Occipital lobe (tissue), 2 donors: ENCODE data around the gene B4GALT7. TPM values are rescaled to one million over a fixed set of nuclear protein-coding genes. Genes with fewer than 3 reads are reported as not detected.
"Not testable (repeated sequence)": the region's sequence is repeated elsewhere in the genome, so short reads cannot be mapped to it uniquely, and the experiment has no call there.

Source experiments
- DNase-seq: peaks from one replicate; lab custom pipeline; 2025; lab: John Stamatoyannopoulos, UW
- total RNA-seq: library from RNA; depleted of rRNA; stranded (reverse); fragments of >200 nt; gene quantifications from one replicate; pipeline ENCODE4 v1.2.3, GENCODE V29; 2014

B4GALT7 gene
- total RNA-seq, result 15.8 TPM

- peak; percentile 79 for DNase-seq
These were observed at the start of gene B4GALT7 for GRCh38 chr5:177599731-177600507. TSS of gene B4GALT7 (plus strand) at chr5:177600132. CDS start at chr5:177600211, 79 bp downstream.

- no peak for DNase-seq
These were observed 47.0 kb upstream of the B4GALT7 start for GRCh38 chr5:177552839-177553455.

- peak; percentile 45 for DNase-seq
These were observed 46.1 kb upstream of the B4GALT7 start for GRCh38 chr5:177553671-177554429.

GRCh38 chr5:177554474-177555111, 45.3 kb upstream of the B4GALT7 start, which contains the start of gene FAM193B:
TSS of gene FAM193B (minus strand) at chr5:177554563. CDS start at chr5:177554458, 105 bp downstream.
- peak; percentile 88 for DNase-seq

- DNase-seq, result no peak
These were observed 44.7 kb upstream of the B4GALT7 start for GRCh38 chr5:177555228-177555627.

GRCh38 chr5:177555665-177556064, 44.3 kb upstream of the B4GALT7 start:
- no peak for DNase-seq

- no peak for DNase-seq
These were observed 42.8 kb upstream of the B4GALT7 start for GRCh38 chr5:177557041-177557647.

GRCh38 chr5:177557796-177558195, 42.1 kb upstream of the B4GALT7 start:
- no peak for DNase-seq

GRCh38 chr5:177559446-177559941, 40.4 kb upstream of the B4GALT7 start:
- not testable (repeated sequence) for DNase-seq

- no peak for DNase-seq
These were observed 34.9 kb upstream of the B4GALT7 start for GRCh38 chr5:177565046-177565445.

GRCh38 chr5:177568326-177568725, 31.6 kb upstream of the B4GALT7 start:
- DNase-seq, result no peak

GRCh38 chr5:177569894-177570293, 30.0 kb upstream of the B4GALT7 start:
- DNase-seq, result no peak

GRCh38 chr5:177575488-177575887, 24.4 kb upstream of the B4GALT7 start:
- no peak for DNase-seq

- no peak for DNase-seq
These were observed 23.8 kb upstream of the B4GALT7 start for GRCh38 chr5:177576169-177576568.

- no peak for DNase-seq
These were observed 21.6 kb upstream of the B4GALT7 start for GRCh38 chr5:177578316-177578715.

GRCh38 chr5:177588413-177588909, 11.5 kb upstream of the B4GALT7 start:
- no peak for DNase-seq

- no peak for DNase-seq
These were observed 9.5 kb upstream of the B4GALT7 start for GRCh38 chr5:177590406-177590805.

- no peak for DNase-seq
These were observed 8.3 kb upstream of the B4GALT7 start for GRCh38 chr5:177591690-177592009.

- DNase-seq, result peak; percentile 82
These were observed 7.7 kb upstream of the B4GALT7 start, which contains the start of gene TMED9 for GRCh38 chr5:177592010-177592834. TSS of gene TMED9 (plus strand) at chr5:177592203. CDS start at chr5:177592215, 12 bp downstream.

GRCh38 chr5:177592905-177593304, 7.0 kb upstream of the B4GALT7 start:
- DNase-seq, result no peak
